SK-N-SH (cell line): ENCODE measurements around the gene OPN3. TPM values are rescaled to one million over a fixed set of nuclear protein-coding genes. Genes with fewer than 3 reads are reported as not detected.
A peak's percentile ranks its signal among the peaks of the same experiment; 100 is the strongest.

Source experiments
- CTCF ChIA-PET: fragments of 300-600, 350-600 bp; formaldehyde crosslinking; extraction: SDS; loops from one replicate; lab custom pipeline; 2021; lab: Yijun Ruan, JAX
- POLR2A ChIA-PET: fragments of 350-600 bp; sonication (Branson Sonifier 250); formaldehyde crosslinking; extraction: SDS; loops from one replicate; lab custom pipeline; 2020; ENCODE audit warnings: antibody characterized with exemption, inconsistent platforms; lab: Yijun Ruan, JAX
- DNase-seq: peaks from one replicate; pipeline ENCODE4 v3.0.0; 2012
- H2AFZ ChIP-seq: fragments of 200-600 bp; sonication (generic); 2 replicates; pipeline ENCODE4 v1.8.1; 2016; ENCODE audit warnings: antibody characterized with exemption, mild to moderate bottlenecking, low read depth
- H3F3A ChIP-seq: fragments of 200-600 bp; sonication (generic); replicated peaks from 2 replicates; pipeline ENCODE3; 2016; ENCODE audit warnings: antibody characterized with exemption, mild to moderate bottlenecking; ENCODE audit not compliant: insufficient read depth
- H3K27ac ChIP-seq, 2 experiments: fragments of 200-500 bp in 1 of 2; fragments of 200-600 bp in 1 of 2; sonication (Bioruptor generic) in 1 of 2; sonication (generic), shearing (Covaris generic) in 1 of 2; 2 replicates each; pipeline versions ENCODE4 v1.5.1 to v1.6.1; 2014 to 2016; ENCODE audit warnings: low read depth in 2 of 2, inconsistent platforms in 1 of 2, low read length in 1 of 2, mild to moderate bottlenecking in 1 of 2, mixed read lengths in 1 of 2
- H3K27me3 ChIP-seq: fragments of 200-600 bp; sonication (generic), shearing (Covaris generic); 2 replicates; pipeline ENCODE4 v1.6.1; 2016; ENCODE audit warnings: mixed run types; ENCODE audit not compliant: insufficient read depth
- H3K36me3 ChIP-seq, 2 experiments: fragments of 200-500 bp in 1 of 2; fragments of 200-600 bp in 1 of 2; sonication (Bioruptor generic) in 1 of 2; sonication (generic) in 1 of 2; replicated peaks in 1 of 2; 2 replicates each; pipeline versions ENCODE3 to v1.5.1; 2014 to 2016; ENCODE audit warnings: low read length in 1 of 2, mild to moderate bottlenecking in 1 of 2; ENCODE audit not compliant: insufficient read depth in 2 of 2, control insufficient read depth in 1 of 2
- H3K4me1 ChIP-seq, 2 experiments: fragments of 200-500 bp in 1 of 2; fragments of 200-600 bp in 1 of 2; sonication (Bioruptor generic) in 1 of 2; sonication (generic), shearing (Covaris generic) in 1 of 2; 2 replicates each; pipeline versions ENCODE4 v1.5.1 to v1.6.1; 2014 to 2016; ENCODE audit warnings: low read depth in 1 of 2, low read length in 1 of 2, mixed run types in 1 of 2; ENCODE audit not compliant: insufficient read depth in 2 of 2, control insufficient read depth in 1 of 2
- H3K4me2 ChIP-seq: fragments of 200-600 bp; sonication (generic), shearing (Covaris generic); 2 replicates; pipeline ENCODE4 v1.6.1; 2017; ENCODE audit warnings: mixed run types
- H3K4me3 ChIP-seq, 2 experiments: fragments of 200-500 bp in 1 of 2; fragments of 200-600 bp in 1 of 2; sonication (Bioruptor generic) in 1 of 2; sonication (generic), shearing (Covaris generic) in 1 of 2; 2 replicates each; pipeline versions ENCODE4 v1.5.1 to v1.8.1; 2014 to 2016; ENCODE audit warnings: low read depth in 2 of 2, inconsistent platforms in 1 of 2, low read length in 1 of 2, mild to moderate bottlenecking in 1 of 2, mixed read lengths in 1 of 2, moderate library complexity in 1 of 2
- H3K79me2 ChIP-seq: fragments of 200-600 bp; sonication (generic); 2 replicates; pipeline ENCODE4 v1.8.1; 2017; ENCODE audit warnings: mild to moderate bottlenecking; ENCODE audit not compliant: insufficient read depth
- H3K9ac ChIP-seq: fragments of 200-600 bp; sonication (generic); 2 replicates; pipeline ENCODE4 v1.6.1; 2017; ENCODE audit warnings: mixed run types
- H3K9me2 ChIP-seq: fragments of 200-600 bp; sonication (generic); 2 replicates; pipeline ENCODE4 v1.6.1; 2017; ENCODE audit warnings: mixed run types
- H3K9me3 ChIP-seq: fragments of 200-600 bp; sonication (generic); 2 replicates; pipeline ENCODE4 v1.6.1; 2017; ENCODE audit warnings: mixed run types, mild to moderate bottlenecking, moderate library complexity
- H4K20me1 ChIP-seq: fragments of 200-600 bp; sonication (generic); 2 replicates; pipeline ENCODE4 v1.6.1; 2017; ENCODE audit warnings: mild to moderate bottlenecking, mixed run types; ENCODE audit not compliant: insufficient read depth
- CHD2 ChIP-seq: fragments of 150-350 bp; IDR thresholded peaks from 2 replicates; pipeline ENCODE4 v1.6.1; 2018; ENCODE audit warnings: low read length; ENCODE audit not compliant: partially characterized antibody
- CTCF ChIP-seq: fragments of 200-600 bp; sonication (generic); IDR thresholded peaks from 2 replicates; pipeline ENCODE4 v1.6.1; 2017; ENCODE audit warnings: antibody characterized with exemption, mild to moderate bottlenecking, moderate library complexity
- EP300 ChIP-seq, 2 experiments: IDR thresholded peaks; 2 replicates each; pipeline versions ENCODE4 v1.4.0 to v1.6.1; 2012; ENCODE audit warnings: borderline replicate concordance in 1 of 2, low read depth in 1 of 2, low read length in 1 of 2
- FOXJ3 ChIP-seq: sonication (generic); formaldehyde crosslinking; IDR thresholded peaks from 2 replicates; pipeline ENCODE4 v1.5.1; 2020; ENCODE audit warnings: mild to moderate bottlenecking, missing genetic modification reagents
- FOXM1 ChIP-seq: IDR thresholded peaks from 2 replicates; pipeline ENCODE4 v1.4.0; 2012; ENCODE audit warnings: low read depth, mild to moderate bottlenecking
- MXI1 ChIP-seq: IDR thresholded peaks from 2 replicates; pipeline ENCODE4 v1.6.1; 2012; ENCODE audit warnings: mild to moderate bottlenecking, low read depth, low read length, improper control_type of control experiment
- SIN3A ChIP-seq: IDR thresholded peaks from 2 replicates; pipeline ENCODE4 v1.6.1; 2012; ENCODE audit warnings: low read depth, mild to moderate bottlenecking, low read length, moderate library complexity, borderline replicate concordance
- YY1 ChIP-seq: IDR thresholded peaks from 2 replicates; pipeline ENCODE4 v1.4.0; 2012; ENCODE audit warnings: low read depth, mild to moderate bottlenecking
- WGBS: methylation state at CpG from one replicate; pipeline ENCODE4 v1.1.6; 2017; ENCODE audit warnings: low lambda C conversion rate; 5-methylcytosine and 5-hydroxymethylcytosine counted together
- polyA plus RNA-seq, 3 experiments: library from polyadenylated mRNA; depleted of rRNA; stranded (reverse); fragments of >200 nt; gene quantifications; 2 replicates each; pipeline ENCODE4 v1.2.3, GENCODE V29; 2012
- TF ChIP-seq, protein P1 (sequence below): IDR thresholded peaks from 2 replicates; pipeline ENCODE4 v1.4.0; 2012; ENCODE audit warnings: low read depth, borderline replicate concordance

OPN3 gene
- polyA plus RNA-seq, 1 of the 3 experiments (the other 2 are of a cell fraction): 7.8 TPM

GRCh38 chr1:241640149-241640866 lies at the start of gene OPN3, which contains the start of gene CHML (continued):
- TF ChIP-seq FOXJ3 (no peak), FOXM1 (no peak), YY1 (no peak), CHD2 (peak; percentile 64)

DNA sequence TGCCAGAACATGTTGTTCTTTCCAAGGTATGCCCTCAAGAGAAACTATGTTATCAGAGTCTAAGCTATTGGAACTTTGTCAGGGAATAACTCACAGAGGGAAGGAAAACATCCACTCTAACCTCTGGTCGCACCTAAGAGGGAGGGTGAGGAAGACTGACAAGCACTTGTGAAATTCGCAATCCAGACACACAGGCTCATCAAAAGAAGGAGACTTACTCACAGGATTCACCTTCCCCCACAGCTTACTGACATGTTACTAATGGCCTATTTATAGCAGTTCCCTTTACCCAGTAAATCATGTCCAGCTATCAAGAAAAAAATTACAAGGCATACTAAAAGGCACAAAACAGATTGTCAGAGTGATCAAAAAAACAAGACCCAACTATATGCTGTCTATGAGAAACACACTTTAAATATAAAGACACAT lies 48.8 kb upstream of the OPN3 start:
- no peak overlapping the region for H2AFZ ChIP-seq
- TF ChIP-seq MXI1 (no peak), CTCF (no peak), SIN3A (no peak)

DNA sequence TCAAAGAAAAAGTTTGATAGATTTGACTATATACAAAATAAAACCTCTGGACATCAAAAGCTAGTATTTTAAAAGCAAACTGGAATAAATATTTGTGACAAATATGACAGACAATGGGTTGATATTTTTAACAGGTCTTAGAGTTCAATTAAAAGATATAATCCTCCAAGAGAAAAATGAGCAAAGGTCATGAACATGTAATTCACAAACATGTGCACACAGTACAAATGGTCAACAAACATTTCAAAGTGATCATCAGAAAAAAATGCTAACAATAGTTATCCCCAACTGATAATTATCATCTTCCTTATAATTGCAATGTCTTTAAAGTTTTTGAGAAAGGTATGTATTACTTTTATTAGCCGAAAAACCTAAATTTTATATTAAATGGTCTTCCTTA lies 43.9 kb upstream of the OPN3 start:
- H3F3A ChIP-seq: no peaks in the 10 kb centered on the region
- H3K79me2 ChIP-seq: no peaks in the 10 kb centered on the region
- WGBS: 57% methylated on average over 1 of the region's 1 CpG
- CTCF ChIA-PET: interaction anchor here (1.4 to 1.5 kb wide), 2 partner anchors 9 to 25 kb away, joined by 3 to 4 read pairs; no protein-coding TSS in a partner anchor
- no peak overlapping the region for H2AFZ ChIP-seq
- DNase-seq: no peak
- H3K9me2 ChIP-seq: no peaks in the 10 kb centered on the region
- no peaks in the 10 kb centered on the region for H3K36me3 ChIP-seq
- H3K9ac ChIP-seq: no peak overlapping the region
- H3K9me3 ChIP-seq: no peaks in the 10 kb centered on the region
- TF ChIP-seq FOXJ3 (no peak), EP300 (IDR thresholded peaks at IDR 0.05; ENCODE audit: borderline replicate concordance in 1 of 2, low read depth in 1 of 2, low read length in 1 of 2) (no peak)
- TF ChIP-seq, protein P1, sequence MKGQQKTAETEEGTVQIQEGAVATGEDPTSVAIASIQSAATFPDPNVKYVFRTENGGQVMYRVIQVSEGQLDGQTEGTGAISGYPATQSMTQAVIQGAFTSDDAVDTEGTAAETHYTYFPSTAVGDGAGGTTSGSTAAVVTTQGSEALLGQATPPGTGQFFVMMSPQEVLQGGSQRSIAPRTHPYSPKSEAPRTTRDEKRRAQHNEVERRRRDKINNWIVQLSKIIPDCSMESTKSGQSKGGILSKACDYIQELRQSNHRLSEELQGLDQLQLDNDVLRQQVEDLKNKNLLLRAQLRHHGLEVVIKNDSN: no peak
- no peaks in the 10 kb centered on the region for H4K20me1 ChIP-seq
- H3K27me3 ChIP-seq: no peaks in the 10 kb centered on the region
- no peaks in the 10 kb centered on the region for H3K4me1 ChIP-seq
- H3K27ac ChIP-seq: no peak overlapping the region
- no peak overlapping the region for H3K4me2 ChIP-seq
- no peak overlapping the region for H3K4me3 ChIP-seq
- POLR2A ChIA-PET: no interaction called here

More for the DNA sequence above, 48.8 kb upstream of the OPN3 start:
- no peak for DNase-seq
- Histone ChIP-seq H3K9me2 (no peaks in the 10 kb centered on the region; the same call in 1 of the 2 replicates), H3K79me2 (no peaks in the 10 kb centered on the region), H3K4me3 (no peak overlapping the region), H3K36me3 (no peaks in the 10 kb centered on the region), H3K9ac (no peak overlapping the region), H3F3A (no peaks in the 10 kb centered on the region), H3K4me2 (no peak overlapping the region), H3K4me1 (no peaks in the 10 kb centered on the region), H3K27ac (no peak overlapping the region), H3K9me3 (no peaks in the 10 kb centered on the region), H4K20me1 (no peaks in the 10 kb centered on the region), H3K27me3 (no peaks in the 10 kb centered on the region)
- ChIA-PET CTCF (no interaction called here), POLR2A (no interaction called here)
- 59% methylated on average over 2 of the region's 2 CpGs for WGBS
